H1 (cell line): ENCODE data around the gene ADCY6. TPM values are rescaled to one million over a fixed set of nuclear protein-coding genes. Genes with fewer than 3 reads are reported as not detected.

ENCODE experiments used
- CTCF ChIA-PET: fragments of 300-600 bp; sonication (Branson Sonifier 250); formaldehyde crosslinking; loops from one replicate; lab custom pipeline; 2021; ENCODE audit not compliant: partially characterized antibody; lab: Charles Lee
- POLR2A ChIA-PET: fragments of 300-600 bp; sonication (Branson Sonifier 250); formaldehyde crosslinking; loops from one replicate; lab custom pipeline; 2021; ENCODE audit warnings: inconsistent platforms; ENCODE audit not compliant: partially characterized antibody; lab: Charles Lee
- DNase-seq, 2 experiments: peaks; one replicate each; pipeline versions ENCODE4 v3.0.0 to v3.0.0-alpha.2; 2010 to 2022; ENCODE audit warnings: low spot score in 2 of 2, low read depth in 1 of 2, mixed read lengths in 1 of 2
- FAIRE-seq: peaks from 2 replicates; lab custom pipeline; 2011; peaks lifted over from hg19 to GRCh38; lab: Jason Lieb, UNC
- H2AFZ ChIP-seq: 2 replicates; pipeline ENCODE4 v1.8.1; 2012; ENCODE audit warnings: low read length, inconsistent platforms
- H2AK5ac ChIP-seq: 2 replicates; pipeline ENCODE4 v1.6.1; 2013; ENCODE audit warnings: low read depth, low read length
- H2BK120ac ChIP-seq: replicated peaks from 2 replicates; pipeline ENCODE3; 2013; ENCODE audit warnings: low read depth, low read length, inconsistent platforms
- H2BK12ac ChIP-seq: 2 replicates; pipeline ENCODE4 v1.6.1; 2013; ENCODE audit warnings: low read depth, low read length
- H2BK15ac ChIP-seq: 2 replicates; pipeline ENCODE4 v1.6.1; 2013; ENCODE audit warnings: low read length
- H2BK20ac ChIP-seq: 2 replicates; pipeline ENCODE4 v1.6.1; 2013; ENCODE audit warnings: low read length
- H2BK5ac ChIP-seq: 2 replicates; pipeline ENCODE4 v1.6.1; 2013; ENCODE audit warnings: low read depth, low read length
- H3K14ac ChIP-seq: 2 replicates; pipeline ENCODE4 v1.6.1; 2013; ENCODE audit warnings: inconsistent platforms; ENCODE audit not compliant: insufficient read length
- H3K18ac ChIP-seq: 2 replicates; pipeline ENCODE4 v1.6.1; 2013; ENCODE audit warnings: low read length; ENCODE audit errors: extremely low read depth
- H3K23ac ChIP-seq: 2 replicates; pipeline ENCODE4 v1.6.1; 2013; ENCODE audit warnings: inconsistent platforms; ENCODE audit not compliant: insufficient read length
- H3K23me2 ChIP-seq: 2 replicates; pipeline ENCODE4 v1.6.1; 2013; ENCODE audit warnings: low read depth, low read length
- H3K27ac ChIP-seq: 2 replicates; pipeline ENCODE4 v1.6.1; 2011; ENCODE audit warnings: low read depth, low read length, inconsistent platforms
- H3K27me3 ChIP-seq, 4 experiments: replicated peaks in 1 of 4; 1 replicate in 1 of 4; 2 replicates in 3 of 4; pipeline versions ENCODE4 v1.6.1 to v1.8.1; 2011 to 2013; ENCODE audit warnings: low read length in 3 of 4, mild to moderate bottlenecking in 3 of 4, inconsistent platforms in 2 of 4, mixed read lengths in 2 of 4, moderate library complexity in 1 of 4; ENCODE audit not compliant: control insufficient read depth in 3 of 4, insufficient read depth in 3 of 4; ENCODE audit errors: extremely low read depth in 1 of 4
- H3K36me3 ChIP-seq, 4 experiments: 2 replicates each; pipeline versions ENCODE4 v1.6.1 to v1.8.1; 2011 to 2013; ENCODE audit warnings: mild to moderate bottlenecking in 4 of 4, low read length in 3 of 4, moderate library complexity in 2 of 4, control low read depth in 1 of 4, inconsistent platforms in 1 of 4; ENCODE audit not compliant: insufficient read depth in 4 of 4, control insufficient read depth in 2 of 4
- H3K4ac ChIP-seq: replicated peaks from 2 replicates; pipeline ENCODE3; 2013; ENCODE audit warnings: low read length, low read depth, mixed read lengths, inconsistent platforms; ENCODE audit not compliant: insufficient read length
- H3K4me1 ChIP-seq, 4 experiments: replicated peaks in 1 of 4; 1 replicate in 1 of 4; 2 replicates in 3 of 4; pipeline versions ENCODE4 v1.6.1 to v1.8.1; 2011 to 2013; ENCODE audit warnings: low read length in 3 of 4, inconsistent platforms in 2 of 4, mixed read lengths in 1 of 4; ENCODE audit not compliant: insufficient read depth in 4 of 4, control insufficient read depth in 3 of 4
- H3K4me2 ChIP-seq, 2 experiments: 2 replicates each; pipeline versions ENCODE4 v1.6.1 to v1.8.1; 2011 to 2013; ENCODE audit warnings: low read depth in 2 of 2, low read length in 2 of 2, control low read depth in 1 of 2, inconsistent platforms in 1 of 2, mild to moderate bottlenecking in 1 of 2; ENCODE audit not compliant: insufficient read depth in 1 of 2
- H3K4me3 ChIP-seq, 4 experiments: fragments of 200-600, 300-600 bp in 1 of 4; sonication (generic), shearing (Covaris generic), sonication (Bioruptor Twin) in 1 of 4; 2 replicates each; pipeline versions ENCODE4 v1.5.1 to v1.8.1; 2011 to 2016; ENCODE audit warnings: low read length in 4 of 4, low read depth in 3 of 4, control low read depth in 2 of 4, inconsistent platforms in 2 of 4, mild to moderate bottlenecking in 2 of 4, mixed read lengths in 1 of 4, moderate library complexity in 1 of 4; ENCODE audit not compliant: insufficient read depth in 2 of 4; ENCODE audit errors: extremely low read depth in 1 of 4
- H3K56ac ChIP-seq: replicated peaks from 2 replicates; pipeline ENCODE3; 2013; ENCODE audit warnings: low read depth, mild to moderate bottlenecking, mixed read lengths, low read length, inconsistent platforms; ENCODE audit not compliant: insufficient read length
- H3K79me1 ChIP-seq: 2 replicates; pipeline ENCODE4 v1.6.1; 2013; ENCODE audit warnings: low read depth, low read length, control low read depth
- H3K79me2 ChIP-seq, 2 experiments: 2 replicates each; pipeline versions ENCODE4 v1.6.1 to v1.8.1; 2012 to 2013; ENCODE audit warnings: low read length in 2 of 2, mild to moderate bottlenecking in 2 of 2, inconsistent platforms in 1 of 2; ENCODE audit not compliant: insufficient read depth in 2 of 2, control insufficient read depth in 1 of 2
- H3K9ac ChIP-seq, 4 experiments: replicated peaks in 1 of 4; 1 replicate in 1 of 4; 2 replicates in 3 of 4; pipeline versions ENCODE4 v1.6.1 to v1.8.1; 2011 to 2013; ENCODE audit warnings: low read depth in 3 of 4, low read length in 3 of 4, control low read depth in 2 of 4, mild to moderate bottlenecking in 2 of 4, moderate library complexity in 2 of 4, inconsistent platforms in 1 of 4; ENCODE audit errors: extremely low read depth in 1 of 4
- H3K9me3 ChIP-seq, 2 experiments: 2 replicates each; pipeline versions ENCODE4 v1.6.1 to v1.8.1; 2012 to 2013; ENCODE audit warnings: mild to moderate bottlenecking in 2 of 2, moderate library complexity in 2 of 2, control low read depth in 1 of 2, inconsistent platforms in 1 of 2, low read depth in 1 of 2, low read length in 1 of 2, mixed read lengths in 1 of 2; ENCODE audit not compliant: insufficient read depth in 2 of 2
- H4K20me1 ChIP-seq, 2 experiments: replicated peaks in 1 of 2; 2 replicates each; pipeline versions ENCODE3 to v1.8.1; 2011 to 2013; ENCODE audit warnings: inconsistent platforms in 2 of 2, low read length in 2 of 2, mild to moderate bottlenecking in 1 of 2; ENCODE audit not compliant: insufficient read depth in 2 of 2, control insufficient read depth in 1 of 2
- H4K5ac ChIP-seq: 2 replicates; pipeline ENCODE4 v1.6.1; 2013; ENCODE audit warnings: low read length, low read depth, mixed read lengths, inconsistent platforms; ENCODE audit not compliant: insufficient read length
- H4K8ac ChIP-seq: 2 replicates; pipeline ENCODE4 v1.8.0; 2013; ENCODE audit warnings: mild to moderate bottlenecking, moderate library complexity, low read length, inconsistent platforms; ENCODE audit not compliant: insufficient read depth; ENCODE audit errors: extremely low read depth
- H4K91ac ChIP-seq: replicated peaks from 2 replicates; pipeline ENCODE3; 2013; ENCODE audit warnings: low read length, mixed read lengths, inconsistent platforms; ENCODE audit not compliant: insufficient read length
- EP300 ChIP-seq, 2 experiments: IDR thresholded peaks; 1 replicate in 1 of 2; 2 replicates in 1 of 2; pipeline ENCODE4 v1.6.1; 2011 to 2012; ENCODE audit warnings: low read depth in 2 of 2, low read length in 2 of 2, mild to moderate bottlenecking in 2 of 2, borderline replicate concordance in 1 of 2, inconsistent platforms in 1 of 2, moderate library complexity in 1 of 2
- HDAC2 ChIP-seq, 2 experiments: fragments of 300-600 bp in 1 of 2; sonication (generic) in 1 of 2; IDR thresholded peaks; 2 replicates each; pipeline ENCODE4 v1.6.1; 2011 to 2012; ENCODE audit warnings: low read depth in 2 of 2, low read length in 2 of 2, mild to moderate bottlenecking in 2 of 2, moderate library complexity in 2 of 2, borderline replicate concordance in 1 of 2, inconsistent platforms in 1 of 2
- KDM5A ChIP-seq: fragments of 200-600 bp; IDR thresholded peaks from 2 replicates; pipeline ENCODE4 v1.7.1; 2012; ENCODE audit warnings: mild to moderate bottlenecking, low read length, inconsistent platforms, mixed read lengths
- RXRA ChIP-seq: IDR thresholded peaks from 2 replicates; pipeline ENCODE4 v1.6.1; 2011; ENCODE audit warnings: low read depth, mild to moderate bottlenecking, low read length, moderate library complexity; ENCODE audit not compliant: insufficient read depth
- WGBS, 2 experiments: shearing (Covaris generic) in 1 of 2; methylation state at CpG; one replicate each; pipeline versions ENCODE4 v1.1.6 to v1.1.7; 2013 to 2015; ENCODE audit warnings: low lambda C conversion rate in 2 of 2, mixed read lengths in 2 of 2, inconsistent platforms in 1 of 2, low coverage in 1 of 2, missing lambda C conversion rate in 1 of 2; ENCODE audit not compliant: insufficient replicate concordance in 2 of 2, insufficient coverage in 1 of 2, insufficient read length in 1 of 2; ENCODE audit errors: extremely low coverage in 1 of 2, missing lambda C conversion rate in 1 of 2; 5-methylcytosine and 5-hydroxymethylcytosine counted together
- polyA plus RNA-seq, 7 experiments: library from polyadenylated mRNA; depleted of rRNA in 3 of 7; stranded (reverse) in 5 of 7; unstranded in 2 of 7; fragments of >200 nt in 5 of 7; fragments of 200-250 nt in 2 of 7; gene quantifications; 1 replicate in 5 of 7; 2 replicates in 1 of 7; 4 replicates in 1 of 7; pipeline versions ENCODE4 v1.2.1 to v1.2.3, GENCODE V29; 2011 to 2013; ENCODE audit warnings: missing spikeins in 2 of 7, mixed read lengths in 2 of 7
- total RNA-seq: library from RNA; stranded (reverse); fragmentation: NEBNext Ultra II Directional; extraction: Animal tissue kit (Norgen Biotek cat#: 25700); gene quantifications from 2 replicates; pipeline ENCODE4 v1.2.1, GENCODE V29; 2021

The ADCY6 gene
- total and polyA plus RNA-seq, 2 of the 8 experiments (the other 6 are each of a cell fraction or from before 2014, with no cell fraction given): 11.7 to 17.5 TPM

- CTCF ChIA-PET: interaction anchor here (1.0 to 2.2 kb wide), 2 partner anchors 12 to 30 kb away, joined by 4 to 12 read pairs; no protein-coding TSS in a partner anchor
- H3K27ac ChIP-seq: no peak overlapping the region
Measured at GRCh38 chr12:48765753-48766162, 23.1 kb downstream of the ADCY6 start.

More at GRCh38 chr12:48765753-48766162, 23.1 kb downstream of the ADCY6 start:
- Histone ChIP-seq H2BK5ac (no peak overlapping the region), H2BK120ac (no peak overlapping the region), H3K4me2 (no peak overlapping the region), H2BK20ac (no peak overlapping the region), H3K4me3 (no peak overlapping the region), H4K8ac (no peak overlapping the region), H3K18ac (no peak overlapping the region), H3K79me1 (no peaks in the 10 kb centered on the region), H3K14ac (no peak overlapping the region), H3K4me1 (peaks cover 0 to 14% (median 9%) of the 10 kb centered on the region in 4 experiments; a peak in 6 of 7 replicates), H4K5ac (no peak overlapping the region), H3K23ac (no peak overlapping the region), H4K20me1 (no peaks in the 10 kb centered on the region), H3K23me2 (no peaks in the 10 kb centered on the region), H2AK5ac (no peak overlapping the region), H2BK15ac (no peak overlapping the region), H2AFZ (no peak overlapping the region), H2BK12ac (no peak overlapping the region), H3K4ac (no peak overlapping the region), H4K91ac (no peak overlapping the region), H3K79me2 (no peaks in the 10 kb centered on the region), H3K56ac (no peak overlapping the region), H3K27me3 (no peaks in the 10 kb centered on the region), H3K9ac (no peak overlapping the region), H3K9me3 (no peaks in the 10 kb centered on the region), H3K36me3 (peaks cover 0 to 5% (median 2%) of the 10 kb centered on the region in 4 experiments; a peak in 4 of 8 replicates)
- 93% methylated on average over 5 of the region's 5 CpGs; no CpG with 5 or more reads in 1 of the 2 experiments for WGBS, 2 experiments
- no peak for DNase-seq
- POLR2A ChIA-PET: interaction anchor here (1.3 kb wide), 1 partner anchor 24 kb away, joined by 5 read pairs; no protein-coding TSS in a partner anchor
- TF ChIP-seq KDM5A: no peak
- TF ChIP-seq HDAC2 (IDR thresholded peaks at IDR 0.05; ENCODE audit: borderline replicate concordance in 1 of 2, low read depth in 2 of 2, low read length in 2 of 2): no peak
- TF ChIP-seq EP300 (IDR thresholded peaks at IDR 0.05; ENCODE audit: borderline replicate concordance in 1 of 2, low read depth in 2 of 2, low read length in 2 of 2): no peak
- TF ChIP-seq RXRA: no peak
- FAIRE-seq: no peak
